AG10803 (cell line): ENCODE measurements around the gene OR7G2.

Experiments used
- DNase-seq: peaks from one replicate; pipeline ENCODE4 v3.0.0; 2010; ENCODE audit warnings: low read depth
- H3K4me3 ChIP-seq: 2 replicates; pipeline ENCODE4 v1.5.1; 2011; ENCODE audit warnings: mild to moderate bottlenecking, low read length, control low read depth
- CTCF ChIP-seq: conservative IDR thresholded peaks from 2 replicates; pipeline ENCODE4 v1.5.1; 2011; ENCODE audit warnings: mild to moderate bottlenecking, low read length, control low read depth, inconsistent platforms

Gene OR7G2

GRCh38 chr19:9126900-9127405 is 19.7 kb upstream of the OR7G2 start, which contains the start of gene OR7G3:
Gene OR7G3, minus strand, starts transcription at chr19:9126950. Its CDS starts 0 bp downstream, at chr19:9126950.
- no peak within 1 kb of the TSS for H3K4me3 ChIP-seq
- DNase-seq: no peak
- TF ChIP-seq CTCF: no peak

GRCh38 chr19:9116547-9116946 is 9.3 kb upstream of the OR7G2 start:
- TF ChIP-seq CTCF: no peak
- H3K4me3 ChIP-seq: no peak overlapping the region
- no peak for DNase-seq

GRCh38 chr19:9115307-9115813 is 8.1 kb upstream of the OR7G2 start, which contains the start of gene OR7G1:
Gene OR7G1, minus strand, starts transcription at chr19:9115763. Its CDS starts 0 bp downstream, at chr19:9115763.
- TF ChIP-seq CTCF: no peak
- no peak for DNase-seq
- no peak within 1 kb of the TSS for H3K4me3 ChIP-seq

GRCh38 chr19:9109959-9110358 is 2.7 kb upstream of the OR7G2 start:
- TF ChIP-seq CTCF: no peak
- DNase-seq: no peak

GRCh38 chr19:9086761-9087160 is 20.5 kb downstream of the OR7G2 start, which contains the start of gene OR1M1:
Gene OR1M1, plus strand, starts transcription at chr19:9087061. Its CDS starts 6,184 bp downstream, at chr19:9093245.
- H3K4me3 ChIP-seq: no peak within 1 kb of the TSS
- TF ChIP-seq CTCF: no peak
- DNase-seq: no peak

More at GRCh38 chr19:9109959-9110358, 2.7 kb upstream of the OR7G2 start:
- H3K4me3 ChIP-seq: no peak overlapping the region

- no peak for TF ChIP-seq CTCF
- no peak for DNase-seq
- H3K4me3 ChIP-seq: no peak overlapping the region
These were observed 28.6 kb downstream of the OR7G2 start for GRCh38 chr19:9078651-9079050.

- no peak for DNase-seq
- H3K4me3 ChIP-seq: no peak overlapping the region
- no peak for TF ChIP-seq CTCF
These were observed 30.4 kb downstream of the OR7G2 start for GRCh38 chr19:9076901-9077300.
